Testis (tissue), 2 donors: ENCODE data around the gene STAU1.

ENCODE experiments used
- POLR2A ChIP-seq: fragments of 450-650 bp; IDR thresholded peaks from one replicate; pipeline ENCODE4 v1.6.1; 2017; ENCODE audit warnings: antibody characterized with exemption, mild to moderate bottlenecking, moderate library complexity
- TF ChIP-seq, protein P1 (sequence below), 3 experiments: fragments of 450-650 bp in 2 of 3; fragments of 200-600 bp in 1 of 3; sonication (generic) in 1 of 3; IDR thresholded peaks; one replicate each; pipeline ENCODE4 v1.5.1; 2016 to 2019; ENCODE audit warnings: antibody characterized with exemption in 3 of 3, mild to moderate bottlenecking in 2 of 3, moderate library complexity in 1 of 3

DNA sequence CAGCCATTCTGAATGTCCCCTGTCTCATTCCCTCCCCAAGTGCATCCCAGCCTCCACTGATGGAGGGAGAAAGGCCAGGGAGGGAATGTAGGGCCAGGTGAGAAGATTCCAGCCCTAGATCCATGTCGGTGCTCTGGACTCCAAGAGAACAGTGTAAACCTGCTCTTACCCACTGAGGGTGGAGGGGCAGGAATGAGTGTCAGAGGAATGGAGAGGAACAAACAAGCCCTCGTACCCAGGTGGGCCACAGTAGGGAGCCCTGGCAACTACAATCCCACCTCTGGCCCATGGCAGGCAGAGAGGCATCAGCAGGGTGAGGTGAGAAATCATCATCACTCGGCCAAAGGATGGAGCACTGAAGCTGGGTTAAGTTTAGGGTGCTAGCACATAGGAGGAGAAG, 54.6 kb downstream of the STAU1 start:
- TF ChIP-seq, protein P1, sequence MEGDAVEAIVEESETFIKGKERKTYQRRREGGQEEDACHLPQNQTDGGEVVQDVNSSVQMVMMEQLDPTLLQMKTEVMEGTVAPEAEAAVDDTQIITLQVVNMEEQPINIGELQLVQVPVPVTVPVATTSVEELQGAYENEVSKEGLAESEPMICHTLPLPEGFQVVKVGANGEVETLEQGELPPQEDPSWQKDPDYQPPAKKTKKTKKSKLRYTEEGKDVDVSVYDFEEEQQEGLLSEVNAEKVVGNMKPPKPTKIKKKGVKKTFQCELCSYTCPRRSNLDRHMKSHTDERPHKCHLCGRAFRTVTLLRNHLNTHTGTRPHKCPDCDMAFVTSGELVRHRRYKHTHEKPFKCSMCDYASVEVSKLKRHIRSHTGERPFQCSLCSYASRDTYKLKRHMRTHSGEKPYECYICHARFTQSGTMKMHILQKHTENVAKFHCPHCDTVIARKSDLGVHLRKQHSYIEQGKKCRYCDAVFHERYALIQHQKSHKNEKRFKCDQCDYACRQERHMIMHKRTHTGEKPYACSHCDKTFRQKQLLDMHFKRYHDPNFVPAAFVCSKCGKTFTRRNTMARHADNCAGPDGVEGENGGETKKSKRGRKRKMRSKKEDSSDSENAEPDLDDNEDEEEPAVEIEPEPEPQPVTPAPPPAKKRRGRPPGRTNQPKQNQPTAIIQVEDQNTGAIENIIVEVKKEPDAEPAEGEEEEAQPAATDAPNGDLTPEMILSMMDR (IDR thresholded peaks at IDR 0.05) = no peak
- TF ChIP-seq POLR2A = no peak
